Stomach (tissue), 4 donors: ENCODE data around the gene TMSB15A.
"Not testable (repeated sequence)": the region's sequence is repeated elsewhere in the genome, so short reads cannot be mapped to it uniquely, and the experiment has no call there.

ENCODE experiments used
- POLR2A ChIP-seq, 4 donors: fragments of 450-650 bp; IDR thresholded peaks; one replicate each; pipeline ENCODE4 v1.6.1; 2016; ENCODE audit warnings: antibody characterized with exemption in 4 of 4, control low read depth in 2 of 4, mild to moderate bottlenecking in 1 of 4, moderate library complexity in 1 of 4
- TF ChIP-seq, protein P1 (sequence below), 7 experiments: fragments of 450-650 bp in 4 of 7; fragments of 200-600 bp in 3 of 7; sonication (generic) in 3 of 7; IDR thresholded peaks; one replicate each; pipeline ENCODE4 v1.5.1; 2016 to 2019; ENCODE audit warnings: antibody characterized with exemption in 7 of 7, control low read depth in 2 of 7, mild to moderate bottlenecking in 1 of 7

DNA sequence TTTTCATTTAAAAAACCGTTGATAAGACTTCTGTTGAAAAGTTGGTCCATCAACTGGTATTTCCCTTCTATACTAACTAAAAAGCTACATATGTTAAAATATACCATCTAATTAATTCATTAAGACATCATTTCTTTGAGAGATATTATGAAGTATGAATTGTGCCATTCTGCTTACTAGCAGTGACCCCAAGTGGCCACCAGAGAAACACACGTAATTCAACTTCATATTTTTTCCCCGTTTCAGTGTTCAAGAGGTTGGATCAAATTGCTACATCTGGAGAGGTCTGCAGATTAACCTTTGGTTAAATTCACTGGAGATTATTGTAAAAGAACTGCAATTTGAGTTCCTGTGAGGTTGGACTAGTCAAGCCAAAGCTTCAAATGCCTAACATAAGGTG, 46.3 kb downstream of the TMSB15A start:
- TF ChIP-seq, protein P1, sequence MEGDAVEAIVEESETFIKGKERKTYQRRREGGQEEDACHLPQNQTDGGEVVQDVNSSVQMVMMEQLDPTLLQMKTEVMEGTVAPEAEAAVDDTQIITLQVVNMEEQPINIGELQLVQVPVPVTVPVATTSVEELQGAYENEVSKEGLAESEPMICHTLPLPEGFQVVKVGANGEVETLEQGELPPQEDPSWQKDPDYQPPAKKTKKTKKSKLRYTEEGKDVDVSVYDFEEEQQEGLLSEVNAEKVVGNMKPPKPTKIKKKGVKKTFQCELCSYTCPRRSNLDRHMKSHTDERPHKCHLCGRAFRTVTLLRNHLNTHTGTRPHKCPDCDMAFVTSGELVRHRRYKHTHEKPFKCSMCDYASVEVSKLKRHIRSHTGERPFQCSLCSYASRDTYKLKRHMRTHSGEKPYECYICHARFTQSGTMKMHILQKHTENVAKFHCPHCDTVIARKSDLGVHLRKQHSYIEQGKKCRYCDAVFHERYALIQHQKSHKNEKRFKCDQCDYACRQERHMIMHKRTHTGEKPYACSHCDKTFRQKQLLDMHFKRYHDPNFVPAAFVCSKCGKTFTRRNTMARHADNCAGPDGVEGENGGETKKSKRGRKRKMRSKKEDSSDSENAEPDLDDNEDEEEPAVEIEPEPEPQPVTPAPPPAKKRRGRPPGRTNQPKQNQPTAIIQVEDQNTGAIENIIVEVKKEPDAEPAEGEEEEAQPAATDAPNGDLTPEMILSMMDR (IDR thresholded peaks at IDR 0.05) = not testable (repeated sequence)
- not testable (repeated sequence) for TF ChIP-seq POLR2A (IDR thresholded peaks at IDR 0.05)
